ENCODE data around the gene MAP3K5.

DNA sequence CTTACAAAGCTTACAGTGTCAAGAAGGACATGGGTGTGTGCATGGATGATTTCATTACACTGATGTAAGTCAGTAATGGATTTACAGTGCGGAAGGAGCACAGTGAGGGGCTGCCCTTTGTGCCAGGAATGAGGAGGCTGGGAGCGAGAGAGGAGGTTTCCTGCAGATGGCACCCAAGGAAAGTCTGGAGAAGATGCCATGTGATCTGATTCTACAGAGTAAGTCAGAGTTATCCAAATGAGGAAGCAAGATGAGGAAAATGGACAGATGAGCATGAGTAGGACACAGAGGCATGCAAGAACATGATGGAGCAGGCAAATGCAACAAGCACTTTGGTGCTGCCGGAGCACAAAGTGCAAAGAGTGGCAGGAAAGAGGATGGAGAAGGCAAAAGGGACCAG is 271.8 kb downstream of the MAP3K5 start:
- TF ChIP-seq, protein P1, sequence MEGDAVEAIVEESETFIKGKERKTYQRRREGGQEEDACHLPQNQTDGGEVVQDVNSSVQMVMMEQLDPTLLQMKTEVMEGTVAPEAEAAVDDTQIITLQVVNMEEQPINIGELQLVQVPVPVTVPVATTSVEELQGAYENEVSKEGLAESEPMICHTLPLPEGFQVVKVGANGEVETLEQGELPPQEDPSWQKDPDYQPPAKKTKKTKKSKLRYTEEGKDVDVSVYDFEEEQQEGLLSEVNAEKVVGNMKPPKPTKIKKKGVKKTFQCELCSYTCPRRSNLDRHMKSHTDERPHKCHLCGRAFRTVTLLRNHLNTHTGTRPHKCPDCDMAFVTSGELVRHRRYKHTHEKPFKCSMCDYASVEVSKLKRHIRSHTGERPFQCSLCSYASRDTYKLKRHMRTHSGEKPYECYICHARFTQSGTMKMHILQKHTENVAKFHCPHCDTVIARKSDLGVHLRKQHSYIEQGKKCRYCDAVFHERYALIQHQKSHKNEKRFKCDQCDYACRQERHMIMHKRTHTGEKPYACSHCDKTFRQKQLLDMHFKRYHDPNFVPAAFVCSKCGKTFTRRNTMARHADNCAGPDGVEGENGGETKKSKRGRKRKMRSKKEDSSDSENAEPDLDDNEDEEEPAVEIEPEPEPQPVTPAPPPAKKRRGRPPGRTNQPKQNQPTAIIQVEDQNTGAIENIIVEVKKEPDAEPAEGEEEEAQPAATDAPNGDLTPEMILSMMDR (IDR thresholded peaks at IDR 0.05; ENCODE audit: low read length): no peak
- no peak for TF ChIP-seq EZH2 (IDR thresholded peaks at IDR 0.05; ENCODE audit: borderline replicate concordance, low read length)

Data from OCI-LY1 (cell line).